G401.6 (cell line): ENCODE measurements around the gene MEIKIN.

Experiments
- FAIRE-seq: peaks from 2 replicates; lab custom pipeline; 2012; peaks lifted over from hg19 to GRCh38; lab: Jason Lieb, UNC

Gene MEIKIN

GRCh38 chr5:131769336-131769735 lies 176.1 kb downstream of the MEIKIN start:
- FAIRE-seq: no peak

- peak; percentile 81 for FAIRE-seq
These were observed 177.6 kb downstream of the MEIKIN start for GRCh38 chr5:131767891-131768290.

GRCh38 chr5:131766689-131767088 lies 178.8 kb downstream of the MEIKIN start:
- FAIRE-seq: no peak

- peak; percentile 46 for FAIRE-seq
These were observed 180.2 kb downstream of the MEIKIN start for GRCh38 chr5:131765261-131765660.

GRCh38 chr5:131763968-131764367 lies 181.5 kb downstream of the MEIKIN start:
- FAIRE-seq: no peak

- no peak for FAIRE-seq
These were observed 184.7 kb downstream of the MEIKIN start for GRCh38 chr5:131760793-131761192.

GRCh38 chr5:131759704-131760103 lies 185.8 kb downstream of the MEIKIN start:
- FAIRE-seq: no peak

GRCh38 chr5:131758520-131758900 lies 187.0 kb downstream of the MEIKIN start:
- no peak for FAIRE-seq

GRCh38 chr5:131757830-131758519 lies 187.5 kb downstream of the MEIKIN start:
- no peak for FAIRE-seq
